ENCODE data around the gene PFKP.

- TF ChIP-seq CTCF (IDR thresholded peaks at IDR 0.05): no peak
- TF ChIP-seq SIN3A (IDR thresholded peaks at IDR 0.05; ENCODE audit: borderline replicate concordance, insufficient read depth, low read depth, low read length): no peak
- TF ChIP-seq POLR2AphosphoS5 (IDR thresholded peaks at IDR 0.05; ENCODE audit: low read depth, low read length): no peak
- TF ChIP-seq REST (IDR thresholded peaks at IDR 0.05; ENCODE audit: insufficient read depth in 1 of 2, low read depth in 2 of 2, low read length in 1 of 2): no peak
- no peak for TF ChIP-seq TCF7L2 (IDR thresholded peaks at IDR 0.05; ENCODE audit: low read depth, low read length)
These were observed 67.7 kb downstream of the PFKP start for GRCh38 chr10:3135006-3135405.
